Motor neuron (in vitro differentiated cells): ENCODE measurements around the gene SIRT2. TPM values are rescaled to one million over a fixed set of nuclear protein-coding genes. Genes with fewer than 3 reads are reported as not detected.

ENCODE experiments used
- ATAC-seq, 8 experiments: fragments of 200-7000 bp; cut with Tn5 transposase; replicated peaks in 6 of 8; 2 replicates each; pipeline ENCODE4 v1.8.0; 2021; ENCODE audit warnings: mild to moderate bottlenecking in 8 of 8, moderate library complexity in 8 of 8
- H3K27ac ChIP-seq, 2 donors: fragments of 250-450 bp; sonication (Bioruptor Pico); 2 replicates each; pipeline ENCODE4 v1.9.0; 2021; ENCODE audit warnings: antibody characterized with exemption in 2 of 2, mild to moderate bottlenecking in 2 of 2, moderate library complexity in 1 of 2
- H3K4me1 ChIP-seq, 2 donors: fragments of 250-450 bp; sonication (Bioruptor Pico); replicated peaks in 1 of 2; 2 replicates each; pipeline ENCODE4 v1.6.1; 2021; ENCODE audit warnings: antibody characterized with exemption in 2 of 2, mild to moderate bottlenecking in 2 of 2, moderate library complexity in 1 of 2
- H3K4me3 ChIP-seq, 5 donors: fragments of 250-450 bp; sonication (Bioruptor Pico); 2 replicates each; pipeline ENCODE4 v1.9.0; 2021; ENCODE audit warnings: antibody characterized with exemption in 5 of 5, mild to moderate bottlenecking in 5 of 5, moderate library complexity in 4 of 5
- WGBS, 10 experiments: fragments of 450-650 bp; shearing (Covaris generic); methylation state at CpG; one replicate each; pipeline ENCODE4 v1.0.0; 2022; 5-methylcytosine and 5-hydroxymethylcytosine counted together
- in situ Hi-C, 9 experiments: fragments of 400-800 bp; cut with MboI; loops; one replicate each; pipeline ENCODE4 v1.15.0; 2021; ENCODE audit warnings: low sequenced_read_pairs in 9 of 9, low pct_unique_long_range_greater_than_20kb in 2 of 9; ENCODE audit not compliant: unreplicated experiment in 9 of 9
- total RNA-seq, 8 experiments: library from RNA; unstranded; fragments of 300-600 nt; gene quantifications; 2 replicates each; pipeline versions ENCODE4 v1.2.3 to v1.2.4, GENCODE V29; 2022

SIRT2 gene
- total RNA-seq, 8 experiments from 2014 or later: 22.8 to 66.0 (median 38.1) TPM

DNA sequence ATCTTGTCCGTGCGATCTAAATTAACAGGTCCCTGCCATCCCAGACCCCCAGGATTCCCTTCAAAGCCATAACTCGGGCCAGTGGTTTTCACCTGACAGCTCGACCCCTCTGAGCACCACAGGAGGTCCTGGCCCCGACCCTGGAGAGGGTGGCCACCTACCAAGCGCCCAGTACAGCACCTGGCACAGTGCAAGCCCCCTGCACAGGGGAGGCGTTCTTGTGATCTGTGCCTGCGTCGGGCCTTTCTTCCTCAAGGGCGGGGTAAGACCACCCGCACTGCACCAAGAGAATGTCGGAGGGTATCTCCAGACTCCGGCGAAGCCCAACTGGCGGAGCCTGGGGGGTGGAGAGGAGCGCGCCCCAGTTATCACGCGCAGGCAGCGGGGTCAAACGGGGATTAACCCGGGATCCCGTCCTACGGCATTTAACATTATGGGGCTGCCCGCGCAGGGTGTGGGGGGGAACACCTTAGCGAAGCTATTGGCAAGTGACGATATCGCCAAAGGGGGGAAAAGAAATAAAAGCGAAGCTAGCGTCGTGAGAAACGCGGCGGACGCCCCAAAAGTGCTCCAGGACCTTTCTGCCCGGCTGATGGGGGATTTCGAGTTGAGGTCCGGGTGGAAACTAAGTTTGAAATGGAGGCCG, 48.3 kb downstream of the SIRT2 start:
- Histone ChIP-seq H3K27ac (peak overlapping the region; percentile 92 to 94), H3K4me3 (peak overlapping the region; percentile 60 to 93 (median 66)), H3K4me1 (peaks cover 4 to 5% of the 10 kb centered on the region in 2 donors)
- ATAC-seq: no peak
- 0 to 9% (median 3%) methylated on average over 4 to 22 of the region's 40 CpGs; no CpG with 5 or more reads in 5 of the 10 experiments for WGBS, 10 experiments
- in situ Hi-C loops: no loop called here

DNA sequence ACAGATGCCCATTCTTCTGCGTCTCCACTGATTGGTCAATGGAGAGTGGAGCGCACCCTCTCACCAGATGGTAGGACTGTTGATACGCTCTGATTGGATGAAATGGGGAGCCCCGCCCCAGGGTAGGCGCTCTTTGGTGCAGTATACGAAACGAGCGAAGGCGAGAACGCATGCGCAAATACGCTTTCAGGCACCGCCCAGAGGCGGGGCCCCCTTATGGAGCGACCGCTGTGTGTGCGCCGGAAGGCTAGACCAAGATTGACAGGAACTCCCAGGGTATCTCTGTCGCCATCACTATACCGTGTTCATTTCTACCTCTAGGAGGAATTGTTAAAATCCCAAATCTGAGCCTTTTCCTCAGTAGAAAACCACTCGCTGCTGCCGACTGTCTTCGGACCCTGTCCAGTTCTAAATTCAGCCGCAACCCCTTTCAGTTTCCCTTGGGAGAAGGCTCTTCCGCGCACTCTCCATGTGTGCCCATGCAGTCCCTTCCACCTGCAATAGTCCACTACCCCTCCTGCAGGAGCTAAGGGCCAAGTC, 48.9 kb downstream of the SIRT2 start:
- peak overlapping the region; percentile 92 to 94 for H3K27ac ChIP-seq
- in situ Hi-C loops: no loop called here

DNA sequence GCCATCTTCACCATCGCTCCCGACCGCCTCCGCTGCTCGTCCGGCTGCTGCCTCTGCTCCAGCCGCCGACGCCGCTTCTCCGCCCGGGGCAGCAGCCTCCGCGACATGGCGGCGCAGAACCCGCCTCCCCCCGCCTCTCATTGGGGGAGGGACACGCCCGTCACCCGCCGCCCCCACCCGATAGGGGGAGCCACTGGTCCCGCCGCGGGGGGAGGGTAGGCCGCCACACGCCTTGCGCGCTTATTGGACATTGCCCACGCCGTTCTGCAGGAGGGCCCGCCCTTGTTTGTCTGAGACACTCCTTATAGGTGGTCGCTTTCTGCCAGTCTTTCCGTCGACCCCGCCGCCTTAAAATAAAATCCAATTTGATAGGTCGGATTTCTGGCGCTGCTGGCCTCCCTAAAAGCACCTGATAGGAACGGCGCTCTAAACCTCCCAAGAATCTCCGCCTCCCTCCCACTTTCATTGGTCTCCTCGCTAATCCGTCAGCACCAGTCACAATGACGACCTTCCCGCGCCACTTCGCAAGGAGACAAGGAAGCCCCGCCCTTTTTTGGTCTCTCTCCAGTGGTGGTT, 49.5 kb downstream of the SIRT2 start, which contains the start of gene HNRNPL:
TSS of gene HNRNPL (minus strand) at position 127 of the 576 bp plus-strand sequence. CDS start at position 107, 20 bp downstream.
- ATAC-seq: peak; percentile 58 to 78 (median 72)
- 0% methylated on average over 2 to 8 of the region's 50 CpGs; no CpG with 5 or more reads in 7 of the 10 experiments for WGBS, 10 experiments
- in situ Hi-C loops: no loop called here
- Histone ChIP-seq H3K4me3 (peak within 1 kb of the TSS; percentile 69 to 93 (median 85)), H3K4me1 (peaks cover 4 to 5% of the 10 kb centered on the region in 2 donors), H3K27ac (peak within 1 kb of the TSS; percentile 98 to 99)

More for the DNA sequence above, 48.9 kb downstream of the SIRT2 start:
- ATAC-seq: peak; percentile 67 to 86 (median 84)
- WGBS, 10 experiments: 0 to 2% (median 0%) methylated on average over 1 to 7 of the region's 26 CpGs; no CpG with 5 or more reads in 6 of the 10 experiments
- H3K4me3 ChIP-seq: peak overlapping the region; percentile 60 to 93 (median 66)
- peaks cover 4 to 5% of the 10 kb centered on the region in 2 donors for H3K4me1 ChIP-seq

DNA sequence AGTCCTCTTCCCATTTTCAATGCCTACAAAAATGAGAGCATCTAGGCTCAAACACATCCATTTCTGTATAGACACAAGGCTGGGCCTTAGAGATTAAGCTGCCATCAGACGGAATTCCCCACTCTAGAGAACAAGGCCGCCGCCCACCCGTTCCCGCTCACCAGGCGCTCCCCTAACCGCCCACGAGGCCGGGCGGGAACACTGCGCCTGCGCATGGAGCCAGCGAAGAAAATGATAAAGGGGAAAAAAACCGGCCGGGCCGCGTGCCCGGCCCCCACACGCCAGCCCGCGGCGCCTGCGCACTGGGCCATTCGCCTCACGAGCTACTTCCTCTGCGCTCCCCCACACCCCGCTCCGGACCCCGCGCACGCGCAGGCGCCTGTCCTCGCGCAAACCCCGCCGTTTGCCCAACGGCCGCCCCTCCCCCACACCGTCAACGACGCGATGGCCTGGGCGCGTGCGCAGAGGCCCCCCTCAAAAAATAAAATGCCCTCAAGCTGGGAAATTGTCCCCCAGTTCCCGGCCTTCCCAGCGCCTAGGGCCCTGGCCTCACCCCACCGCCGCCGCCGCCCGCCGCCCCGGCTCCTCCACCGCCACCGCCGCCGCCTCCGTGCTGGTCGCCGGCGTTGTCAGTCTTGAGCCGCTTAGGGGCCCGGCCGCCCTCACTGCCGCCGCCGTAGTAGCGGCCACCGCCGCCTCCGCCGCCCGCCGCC, 50.1 kb downstream of the SIRT2 start:
- Histone ChIP-seq H3K27ac (peak overlapping the region; percentile 98 to 99), H3K4me1 (peaks cover 4 to 5% of the 10 kb centered on the region in 2 donors), H3K4me3 (peak overlapping the region; percentile 69 to 93 (median 85))
- ATAC-seq: peak; percentile 3 to 11 (median 6)
- in situ Hi-C loops: no loop called here
- 0% methylated on average over 1 to 9 of the region's 76 CpGs; no CpG with 5 or more reads in 7 of the 10 experiments for WGBS, 10 experiments

DNA sequence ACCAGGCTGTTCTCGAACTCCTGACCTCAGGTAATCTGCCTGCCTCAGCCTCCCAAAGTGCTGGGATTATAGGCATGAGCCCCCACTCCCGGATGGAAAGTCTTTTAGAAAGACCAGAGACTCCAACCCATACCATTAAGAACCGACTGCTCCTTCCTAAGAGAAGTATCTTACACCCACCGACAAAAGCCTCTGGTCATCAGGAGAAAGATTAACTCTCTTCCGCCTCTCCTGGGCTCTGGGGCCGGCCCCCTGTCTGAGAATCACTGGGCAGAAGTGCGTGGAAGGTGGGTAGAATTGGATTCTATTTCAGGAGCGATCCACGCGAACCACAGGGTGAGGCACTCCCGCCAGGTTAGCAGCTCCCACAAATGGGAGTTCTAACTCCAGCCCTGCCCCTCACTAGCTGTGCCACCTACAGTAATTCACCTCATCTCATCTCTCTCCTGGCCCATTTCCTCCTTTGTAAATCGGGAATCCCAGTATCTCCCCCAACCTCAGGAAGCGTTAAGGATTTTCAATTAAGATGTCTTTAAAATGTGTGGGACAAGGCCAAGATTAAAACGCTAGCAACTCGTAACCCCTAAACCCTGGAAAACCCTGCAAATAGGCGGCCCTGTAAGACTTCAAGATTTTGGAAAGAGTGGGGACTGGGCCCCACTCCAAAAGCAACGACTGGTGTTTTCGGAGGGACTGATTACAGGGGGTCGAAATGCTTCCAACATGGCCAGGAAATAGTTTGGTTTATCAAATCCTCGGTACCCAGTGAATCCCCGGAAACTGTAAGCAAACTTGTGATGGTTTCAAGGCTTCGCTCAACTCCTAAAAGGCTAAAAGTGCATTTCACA, 50.9 kb downstream of the SIRT2 start:
- Histone ChIP-seq H3K4me3 (peak overlapping the region; percentile 69 to 93 (median 85)), H3K27ac (no peak overlapping the region), H3K4me1 (peaks cover 4 to 5% of the 10 kb centered on the region in 2 donors)
- in situ Hi-C loops: no loop called here
- no peak for ATAC-seq
- WGBS, 10 experiments: 0 to 18% (median 0%) methylated on average over 1 to 12 of the region's 22 CpGs

DNA sequence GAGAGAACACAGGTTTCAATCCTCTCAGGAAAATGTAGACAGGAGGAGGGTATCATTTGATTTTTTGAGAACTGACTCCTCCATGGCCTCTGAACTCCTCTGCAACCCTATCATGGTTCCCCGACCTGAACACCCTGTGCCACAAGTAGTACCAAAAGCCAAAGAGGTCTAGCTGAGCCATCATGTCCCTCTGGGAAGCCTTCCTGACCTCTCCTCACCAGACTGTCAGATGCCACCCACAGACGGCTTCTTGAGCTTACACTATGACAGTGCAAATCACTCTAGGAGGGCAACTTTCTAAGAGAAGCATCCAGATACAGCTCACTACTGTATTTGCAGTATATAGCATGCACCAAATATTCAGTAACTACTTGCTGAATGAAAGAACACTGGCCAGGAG, 53.3 kb downstream of the SIRT2 start:
- ATAC-seq: no peak
- in situ Hi-C loops: no loop called here
- 40 to 100% (median 71%) methylated on average over 1 to 2 of the region's 2 CpGs; no CpG with 5 or more reads in 3 of the 10 experiments for WGBS, 10 experiments
- H3K4me3 ChIP-seq: no peak overlapping the region
- H3K27ac ChIP-seq: no peak overlapping the region
- H3K4me1 ChIP-seq: peaks cover 4 to 5% of the 10 kb centered on the region in 2 donors

DNA sequence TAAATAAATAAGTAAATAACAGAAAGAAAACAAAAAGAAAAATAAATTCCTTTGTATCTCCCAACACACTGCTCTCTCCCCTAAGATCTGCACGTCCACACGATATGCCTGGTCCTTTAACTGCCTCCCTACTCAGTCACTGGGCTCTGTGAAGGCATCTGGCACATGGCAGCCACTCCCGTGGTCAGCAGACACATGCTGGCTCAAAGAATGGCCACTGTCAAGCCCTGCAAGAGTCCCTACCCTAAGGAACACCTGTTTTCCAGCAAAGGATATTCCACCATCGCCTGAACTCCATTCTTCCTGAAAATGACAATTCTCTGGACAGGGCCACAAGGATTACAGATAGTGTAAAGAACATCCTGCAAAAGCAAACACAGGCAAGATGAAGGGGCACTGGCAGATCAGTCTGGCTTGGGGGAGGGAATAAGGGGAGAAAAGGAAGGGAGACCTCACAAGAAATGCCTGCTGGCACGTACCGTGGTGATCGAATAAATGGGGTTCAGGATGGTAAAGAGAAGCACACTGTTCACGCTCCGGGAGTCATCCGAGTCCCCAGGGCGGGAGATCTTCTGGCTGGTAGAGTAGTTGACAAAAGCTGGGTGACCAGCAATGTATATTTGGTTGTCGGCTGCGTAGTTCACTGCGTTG, 53.9 kb downstream of the SIRT2 start:
- Histone ChIP-seq H3K4me1 (peaks cover 4 to 5% of the 10 kb centered on the region in 2 donors), H3K27ac (no peak overlapping the region), H3K4me3 (no peak overlapping the region)
- no peak for ATAC-seq
- WGBS, 10 experiments: 40 to 100% (median 96%) methylated on average over 1 to 9 of the region's 14 CpGs; no CpG with 5 or more reads in 1 of the 10 experiments
- in situ Hi-C loops: no loop called here

DNA sequence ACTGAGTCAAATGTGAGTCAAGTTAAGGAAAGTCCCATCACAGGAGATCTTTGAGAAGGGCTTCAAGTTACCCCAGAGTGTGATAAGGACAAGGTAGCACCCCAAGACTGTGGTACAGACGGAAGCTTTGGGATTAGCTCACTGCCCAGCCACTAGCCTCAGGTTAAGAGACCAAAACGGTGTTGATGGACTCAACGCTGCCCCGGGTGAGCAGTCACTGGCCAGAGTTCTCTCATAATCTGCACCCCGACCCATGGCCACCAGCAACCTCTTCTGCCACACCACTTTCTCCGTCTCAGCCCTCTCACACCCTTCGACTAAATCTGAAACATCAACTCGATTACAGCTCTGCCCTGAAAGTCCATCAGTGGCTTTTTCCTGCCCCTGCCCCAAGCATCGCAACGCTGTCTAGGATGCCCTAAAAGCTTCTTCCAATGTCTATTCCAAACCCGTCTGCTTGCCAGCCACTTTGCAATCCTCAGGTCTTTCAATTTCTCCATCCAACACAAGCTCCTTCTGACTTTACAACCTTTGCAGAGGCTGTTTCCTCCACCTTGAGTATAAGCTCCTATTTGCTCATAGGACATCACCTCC, 55.2 kb downstream of the SIRT2 start:
- ATAC-seq: no peak
- 58 to 100% (median 93%) methylated on average over 2 to 7 of the region's 11 CpGs; no CpG with 5 or more reads in 3 of the 10 experiments for WGBS, 10 experiments
- H3K4me3 ChIP-seq: no peak overlapping the region
- H3K4me1 ChIP-seq: peaks cover 4 to 5% of the 10 kb centered on the region in 2 donors
- in situ Hi-C loops: no loop called here
- H3K27ac ChIP-seq: no peak overlapping the region

DNA sequence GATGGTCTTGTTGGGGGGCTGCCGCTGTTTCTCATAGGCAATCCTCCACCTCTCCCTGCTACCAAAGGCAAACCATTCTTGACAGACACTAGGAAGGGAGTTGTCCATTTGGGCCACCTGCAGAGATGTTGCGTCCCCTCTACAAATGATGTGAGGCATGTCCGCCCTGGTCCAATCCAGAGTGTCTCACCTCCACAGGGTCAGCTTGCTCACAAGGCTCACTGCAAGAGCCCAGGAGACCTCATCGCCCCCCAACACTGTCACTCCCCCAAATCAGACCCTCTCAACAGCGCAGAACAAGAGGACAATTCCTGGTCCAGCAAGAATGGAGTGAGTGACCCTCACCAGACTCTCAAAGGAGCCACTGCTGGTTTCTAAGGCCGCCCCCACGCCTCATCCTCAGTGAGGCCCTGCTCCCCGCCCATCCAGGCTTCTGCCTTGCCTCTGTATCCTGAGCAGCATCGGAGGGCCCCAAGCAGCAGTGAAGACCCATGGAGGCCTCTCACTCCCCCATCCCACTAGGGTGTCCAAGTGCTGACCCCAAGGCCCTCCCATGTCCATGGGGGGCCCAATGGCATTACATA, 56.2 kb downstream of the SIRT2 start:
- peak in 2 of 8 experiments; percentile 12 to 16 for ATAC-seq
- in situ Hi-C loops: no loop called here

DNA sequence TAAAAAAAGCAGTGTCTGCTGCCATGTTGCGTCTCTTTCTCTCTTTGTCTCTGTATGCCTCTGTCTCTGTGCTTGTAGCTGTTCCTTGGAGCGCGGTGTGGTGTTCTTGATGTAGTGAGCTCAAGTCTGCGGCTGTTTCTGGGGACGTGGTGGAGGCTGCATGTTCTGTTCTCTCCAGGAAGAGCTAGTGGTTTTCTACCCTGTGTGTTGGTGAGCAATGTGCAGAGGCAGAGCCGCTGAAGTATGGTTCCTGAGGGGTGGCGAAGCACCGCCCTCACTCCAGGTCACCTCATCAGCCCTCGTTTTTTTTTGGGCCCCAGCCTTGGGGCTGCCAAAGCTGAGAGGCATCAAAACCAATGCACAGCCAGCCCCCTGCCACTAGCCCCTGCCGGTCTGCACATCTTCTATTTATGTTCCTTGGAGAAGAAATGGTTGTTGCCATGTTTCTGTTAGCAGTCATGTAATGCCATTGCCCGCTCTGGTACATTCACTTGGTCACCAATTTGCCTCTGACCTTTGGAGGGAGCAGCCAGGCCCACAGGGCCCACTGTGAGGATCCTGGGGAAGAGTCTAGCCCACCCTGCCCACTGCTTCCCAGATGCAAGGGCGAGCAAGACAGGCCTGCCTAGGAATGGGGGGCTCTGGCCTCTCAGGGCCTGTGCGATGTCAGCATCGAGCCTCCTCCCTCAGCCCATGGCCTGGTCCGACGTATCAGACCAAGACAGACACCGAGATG, 56.8 kb downstream of the SIRT2 start:
- WGBS, 10 experiments: 83 to 100% (median 95%) methylated on average over 1 to 16 of the region's 17 CpGs; no CpG with 5 or more reads in 2 of the 10 experiments

More for the DNA sequence above, 56.2 kb downstream of the SIRT2 start:
- WGBS, 10 experiments: 94 to 100% (median 98%) methylated on average over 1 to 5 of the region's 9 CpGs; no CpG with 5 or more reads in 6 of the 10 experiments
- Histone ChIP-seq H3K4me1 (peaks cover 1 to 2% of the 10 kb centered on the region in 2 donors), H3K27ac (no peak overlapping the region), H3K4me3 (no peak overlapping the region)

More for the DNA sequence above, 56.8 kb downstream of the SIRT2 start:
- Histone ChIP-seq H3K4me3 (no peak overlapping the region), H3K27ac (no peak overlapping the region), H3K4me1 (no peaks in the 10 kb centered on the region)
- ATAC-seq: peak in 2 of 8 experiments; percentile 15 to 17
- in situ Hi-C loops: no loop called here
